ENCODE measurements around the gene MRPL42.
A peak's percentile ranks its signal among the peaks of the same experiment; 100 is the strongest.

MRPL42 gene

GRCh38 chr12:93467351-93468007 is at the start of gene MRPL42:
Gene MRPL42, plus strand, starts transcription at chr12:93467514. Its CDS starts 1,772 bp downstream, at chr12:93469286.
- TF ChIP-seq, protein P1, sequence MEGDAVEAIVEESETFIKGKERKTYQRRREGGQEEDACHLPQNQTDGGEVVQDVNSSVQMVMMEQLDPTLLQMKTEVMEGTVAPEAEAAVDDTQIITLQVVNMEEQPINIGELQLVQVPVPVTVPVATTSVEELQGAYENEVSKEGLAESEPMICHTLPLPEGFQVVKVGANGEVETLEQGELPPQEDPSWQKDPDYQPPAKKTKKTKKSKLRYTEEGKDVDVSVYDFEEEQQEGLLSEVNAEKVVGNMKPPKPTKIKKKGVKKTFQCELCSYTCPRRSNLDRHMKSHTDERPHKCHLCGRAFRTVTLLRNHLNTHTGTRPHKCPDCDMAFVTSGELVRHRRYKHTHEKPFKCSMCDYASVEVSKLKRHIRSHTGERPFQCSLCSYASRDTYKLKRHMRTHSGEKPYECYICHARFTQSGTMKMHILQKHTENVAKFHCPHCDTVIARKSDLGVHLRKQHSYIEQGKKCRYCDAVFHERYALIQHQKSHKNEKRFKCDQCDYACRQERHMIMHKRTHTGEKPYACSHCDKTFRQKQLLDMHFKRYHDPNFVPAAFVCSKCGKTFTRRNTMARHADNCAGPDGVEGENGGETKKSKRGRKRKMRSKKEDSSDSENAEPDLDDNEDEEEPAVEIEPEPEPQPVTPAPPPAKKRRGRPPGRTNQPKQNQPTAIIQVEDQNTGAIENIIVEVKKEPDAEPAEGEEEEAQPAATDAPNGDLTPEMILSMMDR (IDR thresholded peaks at IDR 0.05; ENCODE audit: insufficient read depth, missing control alignments) = peak; percentile 68
- DNase-seq (ENCODE audit: insufficient read length, low spot score) (peak; percentile 47), FAIRE-seq (no peak)

DNA sequence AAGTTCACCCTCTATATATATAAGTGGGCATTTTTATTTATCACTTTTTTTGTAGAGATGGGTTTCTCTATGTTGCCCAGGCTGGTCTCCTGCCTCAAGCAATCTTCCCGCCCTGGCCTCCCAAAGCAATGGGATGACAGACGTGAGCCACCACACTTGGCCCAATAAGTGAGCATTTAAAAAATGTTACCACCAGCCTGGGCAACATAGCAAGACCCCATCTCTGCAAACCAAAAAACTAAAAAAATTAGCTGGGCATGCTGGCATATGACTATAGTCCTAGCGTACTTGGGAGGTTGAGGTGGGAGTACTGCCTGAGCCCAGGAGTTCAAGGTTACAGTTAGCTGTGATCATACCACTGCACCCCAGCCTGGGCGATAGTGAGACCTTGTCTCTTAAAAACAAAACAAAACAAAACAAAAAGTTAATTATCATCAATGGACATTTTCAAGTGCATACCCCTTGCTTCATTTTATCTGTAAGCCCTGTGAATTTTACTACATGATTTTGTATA is 49.3 kb upstream of the MRPL42 start:
- TF ChIP-seq, protein P1 (IDR thresholded peaks at IDR 0.05; ENCODE audit: insufficient read depth, missing control alignments) = no peak
- FAIRE-seq = no peak
- DNase-seq (ENCODE audit: insufficient read length, low spot score) = no peak

DNA sequence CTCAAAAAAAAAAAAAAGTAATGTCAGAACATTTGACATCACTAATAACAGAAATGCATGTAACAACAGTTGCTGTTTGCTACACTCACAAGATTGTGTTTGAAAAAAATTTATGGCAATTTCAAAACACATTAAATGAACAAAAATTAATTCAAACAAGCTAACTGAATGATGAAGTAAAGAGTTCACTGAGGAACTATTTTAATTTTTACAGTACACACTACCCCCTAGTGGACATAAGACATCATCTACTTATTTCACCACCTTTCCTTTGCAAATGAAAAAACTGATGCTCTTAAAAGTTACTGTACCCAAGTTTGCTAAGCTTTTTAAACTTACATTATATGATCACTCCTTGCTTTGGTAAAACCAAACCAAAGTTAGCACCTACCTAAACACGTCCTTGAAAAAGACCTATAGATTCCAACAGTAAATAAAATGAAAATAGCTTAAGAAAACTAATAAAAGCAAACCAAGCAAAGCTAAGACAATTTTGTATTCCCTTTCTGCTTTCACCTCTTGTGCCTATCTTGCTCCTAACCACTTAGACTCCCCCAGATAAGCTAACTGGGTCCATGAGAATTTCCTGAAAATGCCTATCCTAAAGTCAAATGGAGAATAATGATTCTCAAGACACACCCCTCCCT is 47.8 kb upstream of the MRPL42 start:
- TF ChIP-seq, protein P1 (IDR thresholded peaks at IDR 0.05; ENCODE audit: insufficient read depth, missing control alignments) = peak; percentile 70
- DNase-seq (ENCODE audit: insufficient read length, low spot score) = no peak
- FAIRE-seq = no peak

DNA sequence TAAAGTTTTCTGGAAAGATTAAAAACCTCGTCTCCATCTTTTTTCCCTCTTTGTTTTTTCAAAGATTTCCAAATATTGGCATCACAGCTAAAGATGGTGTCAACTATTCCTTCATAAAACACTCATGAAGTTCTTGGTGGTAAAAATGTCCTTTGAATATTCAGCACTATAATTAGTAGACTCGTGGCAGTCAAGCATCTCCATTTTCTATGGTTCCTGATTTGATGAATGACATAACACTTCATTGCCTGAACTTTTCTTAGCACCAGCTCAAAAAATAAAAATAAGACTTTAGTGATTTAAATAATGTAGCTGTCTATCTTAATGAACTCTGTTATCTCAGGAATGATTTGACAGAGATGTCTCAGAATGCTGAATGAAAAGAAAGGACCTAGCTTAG is 45.3 kb upstream of the MRPL42 start:
- DNase-seq (ENCODE audit: insufficient read length, low spot score) = no peak
- FAIRE-seq = no peak
- TF ChIP-seq, protein P1 (IDR thresholded peaks at IDR 0.05; ENCODE audit: insufficient read depth, missing control alignments) = no peak

DNA sequence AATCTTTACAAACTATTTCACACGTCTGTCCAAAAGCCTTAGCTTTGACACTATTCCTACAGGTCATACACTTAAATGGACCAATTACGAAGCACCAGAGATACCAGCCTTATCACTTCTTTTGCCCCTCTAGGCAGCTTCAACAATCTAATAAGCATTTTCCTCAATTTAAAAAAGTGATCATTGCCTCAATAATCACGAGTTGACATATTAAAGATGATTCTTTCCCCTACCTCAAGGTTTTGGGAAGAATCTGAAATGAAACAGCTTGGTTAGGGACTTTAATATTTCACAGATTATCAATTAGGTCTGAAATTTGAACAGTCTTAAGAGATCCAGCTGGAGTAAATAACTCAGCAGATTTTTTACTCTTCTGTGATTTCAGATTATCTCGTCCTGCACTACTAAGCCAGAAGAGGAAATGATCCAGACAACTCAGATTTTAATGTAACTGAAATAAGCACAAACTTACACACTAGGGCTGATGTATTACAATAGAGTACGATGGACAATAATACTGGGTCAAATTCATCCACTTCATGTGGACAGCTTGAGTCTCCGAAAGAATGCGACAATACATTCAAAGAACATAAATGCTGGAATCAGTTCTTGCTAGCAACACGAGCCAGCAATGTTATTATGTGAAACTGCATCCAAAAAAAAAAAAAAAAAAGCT is 41.4 kb upstream of the MRPL42 start:
- FAIRE-seq (peak; percentile 77), DNase-seq (ENCODE audit: insufficient read length, low spot score) (no peak)
- TF ChIP-seq, protein P1 (IDR thresholded peaks at IDR 0.05; ENCODE audit: insufficient read depth, missing control alignments) = no peak

DNA sequence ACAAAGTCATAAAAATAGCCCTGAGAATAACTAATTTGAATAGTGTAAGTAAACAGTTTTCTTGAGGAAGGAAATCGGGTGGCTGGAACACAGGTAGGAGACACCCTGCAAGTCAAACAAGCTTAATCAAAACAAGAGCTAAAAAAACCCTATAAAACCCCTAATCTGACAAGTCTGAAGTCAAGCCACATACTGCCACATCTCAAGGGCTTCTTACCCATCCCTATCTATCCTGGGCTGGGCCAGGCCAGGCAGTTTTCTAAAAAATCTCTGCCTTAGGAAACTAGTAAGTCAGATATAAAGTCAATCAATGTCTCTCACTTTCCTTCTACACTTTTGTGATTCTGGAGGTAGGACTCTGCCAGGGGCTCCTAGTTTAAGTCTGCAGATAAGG is 40.9 kb upstream of the MRPL42 start:
- no peak for FAIRE-seq
- DNase-seq (ENCODE audit: insufficient read length, low spot score) = no peak
- TF ChIP-seq, protein P1 (IDR thresholded peaks at IDR 0.05; ENCODE audit: insufficient read depth, missing control alignments) = no peak
